Mesenteric fat pad (tissue), 1 donor: ENCODE measurements around the gene YTHDC2. TPM values are rescaled to one million over a fixed set of nuclear protein-coding genes. Genes with fewer than 3 reads are reported as not detected.

ENCODE experiments used
- DNase-seq: peaks from one replicate; pipeline ENCODE4 v3.0.0-alpha.2; 2020; ENCODE audit warnings: low spot score
- total RNA-seq: library from RNA; stranded (reverse); fragmentation: NEBNext Ultra II Directional; extraction: Animal tissue kit (Norgen Biotek cat#: 25700); gene quantifications from one replicate; pipeline ENCODE4 v1.2.1, GENCODE V29; 2021
- donor health status: DM: yes; HTN: yes; CAD: no.

Gene YTHDC2
- total RNA-seq, 1 donor from 2014 or later: 25.8 TPM

GRCh38 chr5:113519412-113519811 lies 5.9 kb downstream of the YTHDC2 start:
- no peak for DNase-seq

GRCh38 chr5:113520429-113520828 lies 6.9 kb downstream of the YTHDC2 start:
- no peak for DNase-seq

DNA sequence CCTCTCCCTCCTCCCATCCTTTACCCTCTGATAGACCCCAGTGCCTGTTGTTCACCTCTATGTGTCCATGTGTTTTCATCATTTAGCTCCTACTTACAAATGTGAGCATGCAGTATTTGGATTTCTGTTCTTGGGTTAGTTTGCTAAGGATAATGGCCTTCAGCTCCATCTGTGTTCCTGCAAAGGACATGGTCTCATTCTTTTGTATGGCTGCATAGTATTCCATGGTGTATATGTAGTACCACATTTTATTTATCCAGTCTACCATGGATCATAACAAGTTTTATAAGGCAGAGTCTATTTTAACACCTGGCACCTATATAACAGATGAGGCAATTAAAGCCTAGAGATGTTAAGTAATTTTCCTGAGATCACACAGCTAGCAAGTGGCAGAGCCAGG lies 7.4 kb downstream of the YTHDC2 start:
- DNase-seq: no peak

DNA sequence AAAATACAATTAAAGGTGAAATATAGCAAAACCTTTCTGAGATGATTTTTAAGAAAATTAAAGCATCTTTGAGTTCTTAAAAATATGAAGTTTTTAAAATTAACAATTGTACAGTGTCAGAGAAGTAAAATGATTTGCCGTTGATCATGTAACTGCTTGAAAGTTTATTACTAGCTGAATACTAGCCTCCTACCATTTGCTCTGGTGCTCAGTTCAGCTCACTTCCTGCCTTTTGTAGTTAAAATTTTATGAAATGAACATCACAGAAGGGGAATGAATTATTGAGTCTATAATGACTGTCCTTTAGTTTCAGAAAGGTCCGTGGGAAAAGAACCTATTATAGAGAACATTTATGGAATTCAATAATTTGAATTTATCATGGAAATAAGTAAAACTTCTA lies 9.7 kb downstream of the YTHDC2 start:
- DNase-seq: no peak

DNA sequence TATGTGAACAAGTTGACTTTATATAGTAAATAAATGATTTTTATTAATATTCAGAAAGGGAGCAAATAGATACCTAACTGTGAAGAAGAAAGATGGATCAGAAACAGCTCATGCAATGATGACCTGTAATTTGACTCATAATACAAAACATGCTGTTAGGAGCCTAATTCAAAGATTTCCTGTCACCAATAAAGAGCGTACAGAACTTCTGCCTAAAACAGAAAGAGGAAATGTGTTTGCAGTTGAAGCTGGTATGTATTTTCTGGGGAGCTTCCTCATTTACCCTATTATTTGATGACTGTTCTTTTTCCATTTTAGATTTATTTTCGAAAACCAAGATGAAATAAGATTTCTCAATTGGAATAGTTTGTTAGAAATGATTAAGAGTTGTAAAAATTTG lies 11.4 kb downstream of the YTHDC2 start:
- no peak for DNase-seq

DNA sequence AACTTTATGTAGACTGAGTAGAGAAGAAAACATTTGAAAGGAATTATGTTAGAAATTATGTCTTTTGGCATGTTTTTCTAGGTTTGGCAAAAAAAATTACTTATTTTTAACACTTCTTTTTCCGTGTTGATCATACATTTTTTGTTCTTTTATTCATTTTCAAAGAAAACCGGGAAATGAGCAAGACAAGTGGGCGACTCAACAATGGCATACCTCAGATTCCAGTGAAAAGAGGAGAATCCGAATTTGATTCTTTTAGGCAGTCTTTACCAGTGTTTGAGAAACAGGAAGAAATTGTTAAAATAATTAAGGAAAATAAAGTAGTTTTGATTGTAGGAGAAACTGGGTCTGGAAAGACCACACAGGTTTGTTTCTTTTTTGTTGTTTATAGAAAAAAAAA lies 12.9 kb downstream of the YTHDC2 start:
- no peak for DNase-seq

- DNase-seq: no peak
Measured at GRCh38 chr5:113527746-113528145, 14.3 kb downstream of the YTHDC2 start.

GRCh38 chr5:113531481-113532159 lies 18.1 kb downstream of the YTHDC2 start:
- no peak for DNase-seq

DNA sequence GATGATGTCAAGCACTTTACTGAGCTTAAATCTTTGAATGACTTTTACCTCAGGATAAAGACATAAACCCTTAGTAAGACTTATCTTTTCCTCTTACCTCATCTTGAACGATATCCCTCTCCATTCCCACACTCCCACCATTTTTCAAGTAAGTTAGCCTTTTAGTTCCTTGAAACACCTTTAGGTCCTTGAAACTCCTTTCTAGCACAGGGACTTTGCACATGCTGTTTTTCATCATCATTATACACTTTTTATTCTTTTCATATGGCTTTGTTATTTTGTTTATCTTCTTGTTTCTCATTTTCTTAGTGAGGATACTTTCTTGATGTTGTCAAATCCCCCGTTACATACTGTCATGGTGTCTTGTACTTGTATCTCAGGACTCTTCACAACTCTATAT lies 24.8 kb downstream of the YTHDC2 start:
- no peak for DNase-seq

DNA sequence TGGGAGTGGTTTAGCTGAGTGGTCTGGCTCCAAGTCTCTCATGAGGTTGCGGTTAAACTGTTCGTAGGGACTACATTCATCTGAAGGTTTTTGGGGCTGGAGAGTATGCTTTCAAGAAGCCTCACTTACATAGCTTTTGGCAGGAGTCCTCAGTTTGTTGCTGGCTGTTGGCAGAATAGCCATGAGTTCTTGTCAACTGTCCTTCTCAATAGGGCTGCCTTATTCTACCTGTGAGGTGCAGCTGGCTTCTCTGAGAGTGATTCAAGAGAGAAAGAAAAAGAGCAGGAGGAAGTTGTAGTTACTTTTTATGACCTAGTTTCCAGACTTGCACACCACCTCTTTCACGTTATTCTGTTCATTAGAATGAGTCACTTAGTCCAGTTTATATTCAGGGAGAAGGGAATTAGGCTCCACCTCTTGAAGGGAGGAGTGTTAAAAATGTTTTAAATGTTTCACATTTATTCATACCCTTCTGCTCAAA lies 33.2 kb downstream of the YTHDC2 start:
- no peak for DNase-seq

- DNase-seq: no peak
Measured at GRCh38 chr5:113548396-113548795, 34.9 kb downstream of the YTHDC2 start.

DNA sequence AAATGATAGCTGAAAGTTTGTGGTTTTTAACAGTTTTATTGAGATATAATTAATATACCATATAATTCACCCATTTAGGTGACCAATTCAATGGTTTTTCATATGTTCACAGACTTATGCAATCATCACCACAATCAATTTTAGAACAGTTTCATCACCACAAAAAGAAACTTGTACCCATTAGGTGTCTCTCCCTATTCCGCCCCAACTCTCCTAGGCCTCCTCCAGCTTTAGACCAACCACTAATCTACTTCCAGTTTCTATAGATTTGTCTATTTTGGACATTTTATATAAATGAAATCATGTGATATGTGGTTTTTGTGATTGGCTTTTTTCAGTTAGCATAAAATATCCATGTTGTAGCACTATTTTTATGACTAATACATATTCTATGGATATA lies 38.6 kb downstream of the YTHDC2 start:
- DNase-seq: no peak

- DNase-seq: no peak
Measured at GRCh38 chr5:113552620-113553019, 39.1 kb downstream of the YTHDC2 start.

- no peak for DNase-seq
Measured at GRCh38 chr5:113562828-113563400, 49.4 kb downstream of the YTHDC2 start.

DNA sequence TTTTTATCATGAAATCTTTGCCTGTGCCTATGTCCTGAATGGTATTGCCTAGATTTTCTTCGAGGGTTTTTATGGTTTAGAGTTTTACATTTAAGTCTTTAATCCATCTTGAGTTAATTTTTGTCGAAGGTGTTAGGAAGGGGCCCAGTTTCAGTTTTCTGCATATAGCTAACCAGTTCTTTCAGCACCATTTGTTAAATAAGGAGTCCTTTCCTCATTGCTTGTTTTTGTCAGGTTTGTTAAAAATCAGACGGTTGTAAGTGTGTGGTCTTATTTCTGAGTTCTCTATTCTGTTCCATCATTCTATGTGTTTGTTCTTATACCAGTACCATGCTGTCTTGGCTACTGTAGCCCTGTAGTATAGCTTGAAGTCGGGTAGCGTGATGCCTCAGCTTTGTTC lies 55.9 kb downstream of the YTHDC2 start:
- DNase-seq: no peak

GRCh38 chr5:113572716-113573115 lies 59.2 kb downstream of the YTHDC2 start:
- DNase-seq: no peak

DNA sequence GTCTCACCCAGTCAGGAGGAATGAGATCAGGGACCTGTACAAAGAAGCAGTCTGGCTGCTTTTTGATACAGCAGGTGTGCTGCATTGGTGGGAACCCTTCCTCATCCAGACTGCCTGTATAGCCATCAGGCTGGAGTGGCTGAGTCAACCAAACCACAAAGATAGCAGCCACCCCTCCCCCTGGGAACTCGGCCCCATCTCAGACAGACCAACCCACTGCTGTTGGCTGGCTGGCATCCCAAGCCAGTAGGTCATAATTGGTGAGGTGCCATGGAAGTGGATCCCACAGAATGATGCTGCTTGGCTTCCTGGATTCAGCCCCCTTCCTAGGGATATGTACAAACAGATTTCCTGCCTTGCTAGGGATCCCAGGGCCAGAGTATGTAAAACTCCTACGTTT lies 60.9 kb downstream of the YTHDC2 start:
- DNase-seq: no peak

- DNase-seq: no peak
Measured at GRCh38 chr5:113575074-113575473, 61.6 kb downstream of the YTHDC2 start.

DNA sequence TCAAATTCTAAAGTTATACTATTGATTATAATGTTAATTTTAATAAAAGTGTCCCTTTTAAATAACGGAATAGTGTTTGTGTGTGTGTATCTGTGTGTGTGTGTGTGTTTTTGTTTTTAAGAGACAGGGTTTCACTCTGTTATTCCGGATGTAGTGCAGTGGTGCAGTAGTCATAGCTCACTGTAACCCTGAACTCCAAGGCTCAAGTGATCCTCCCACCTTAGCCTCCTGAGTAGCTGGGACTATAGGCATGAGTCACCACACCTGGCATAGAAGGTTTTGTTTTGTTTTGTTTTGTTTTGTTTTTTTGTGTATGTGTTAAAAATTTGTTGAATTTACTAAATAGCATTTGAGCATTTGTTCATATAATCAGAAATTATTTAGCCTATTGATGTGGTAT lies 64.6 kb downstream of the YTHDC2 start:
- no peak for DNase-seq

DNA sequence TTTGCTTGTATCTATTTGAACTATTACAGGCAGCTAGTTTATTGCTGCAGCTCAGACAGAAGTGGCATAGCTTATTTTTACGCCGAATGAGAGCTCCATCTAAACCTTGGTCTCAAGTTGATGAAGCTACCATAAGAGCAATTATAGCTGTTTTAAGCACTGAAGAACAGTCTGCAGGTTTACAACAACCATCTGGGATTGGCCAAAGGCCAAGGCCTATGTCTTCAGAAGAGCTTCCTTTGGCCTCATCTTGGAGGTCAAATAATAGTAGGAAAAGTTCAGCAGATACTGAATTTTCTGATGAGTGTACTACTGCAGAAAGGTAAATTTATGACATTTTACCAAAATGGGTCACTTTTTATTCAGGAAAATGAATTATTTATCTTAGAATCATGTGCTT lies 67.9 kb downstream of the YTHDC2 start:
- no peak for DNase-seq

- DNase-seq: no peak
Measured at GRCh38 chr5:113598150-113598549, 84.7 kb downstream of the YTHDC2 start.

DNA sequence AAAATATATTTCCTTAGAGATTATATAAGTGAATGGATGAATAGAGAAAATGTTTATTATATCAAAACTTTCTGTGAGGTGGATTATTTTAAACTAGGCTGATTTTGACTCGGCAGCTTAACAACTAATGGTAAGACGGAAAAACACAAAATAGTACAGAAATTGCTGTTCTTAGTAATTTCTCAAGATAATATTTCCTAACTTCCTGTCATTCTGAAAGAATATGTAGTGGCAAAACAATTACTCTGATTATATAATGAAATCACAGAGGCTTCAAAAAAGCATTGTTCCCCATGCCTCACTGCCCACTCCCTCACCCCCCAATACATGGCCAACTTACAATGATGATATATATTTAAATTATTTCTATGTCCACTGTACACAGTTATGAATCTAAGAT lies 85.4 kb downstream of the YTHDC2 start:
- no peak for DNase-seq

- DNase-seq: no peak
Measured at GRCh38 chr5:113600255-113600905, 86.9 kb downstream of the YTHDC2 start.
